AG04449 (cell line): Measurements from ENCODE around the gene DAB2IP.

ENCODE experiments used
- CTCF ChIA-PET: fragments of 350-600 bp; formaldehyde crosslinking; extraction: SDS; loops from one replicate; lab custom pipeline; 2021; ENCODE audit warnings: antibody characterized with exemption; lab: Yijun Ruan, JAX
- POLR2A ChIA-PET: fragments of 400-600, 350-600 bp; formaldehyde crosslinking; extraction: SDS; loops from one replicate; lab custom pipeline; 2020; ENCODE audit warnings: antibody characterized with exemption, inconsistent platforms; lab: Yijun Ruan, JAX
- DNase-seq: peaks from one replicate; pipeline ENCODE4 v3.0.0-alpha.2; 2010; ENCODE audit warnings: low read depth, low spot score
- H3K4me3 ChIP-seq: 2 replicates; pipeline ENCODE4 v1.5.1; 2011; ENCODE audit warnings: low read depth, mild to moderate bottlenecking, control low read depth, low read length
- TF ChIP-seq, protein P1 (sequence below): IDR thresholded peaks from one replicate; pipeline ENCODE4 v1.5.1; 2011; ENCODE audit warnings: mild to moderate bottlenecking, moderate library complexity, low read length, control low read depth, inconsistent platforms; ENCODE audit not compliant: insufficient read depth; ENCODE audit errors: missing control alignments

The DAB2IP gene

GRCh38 chr9:121745396-121745695 is 93.9 kb downstream of the DAB2IP start:
- TF ChIP-seq, protein P1, sequence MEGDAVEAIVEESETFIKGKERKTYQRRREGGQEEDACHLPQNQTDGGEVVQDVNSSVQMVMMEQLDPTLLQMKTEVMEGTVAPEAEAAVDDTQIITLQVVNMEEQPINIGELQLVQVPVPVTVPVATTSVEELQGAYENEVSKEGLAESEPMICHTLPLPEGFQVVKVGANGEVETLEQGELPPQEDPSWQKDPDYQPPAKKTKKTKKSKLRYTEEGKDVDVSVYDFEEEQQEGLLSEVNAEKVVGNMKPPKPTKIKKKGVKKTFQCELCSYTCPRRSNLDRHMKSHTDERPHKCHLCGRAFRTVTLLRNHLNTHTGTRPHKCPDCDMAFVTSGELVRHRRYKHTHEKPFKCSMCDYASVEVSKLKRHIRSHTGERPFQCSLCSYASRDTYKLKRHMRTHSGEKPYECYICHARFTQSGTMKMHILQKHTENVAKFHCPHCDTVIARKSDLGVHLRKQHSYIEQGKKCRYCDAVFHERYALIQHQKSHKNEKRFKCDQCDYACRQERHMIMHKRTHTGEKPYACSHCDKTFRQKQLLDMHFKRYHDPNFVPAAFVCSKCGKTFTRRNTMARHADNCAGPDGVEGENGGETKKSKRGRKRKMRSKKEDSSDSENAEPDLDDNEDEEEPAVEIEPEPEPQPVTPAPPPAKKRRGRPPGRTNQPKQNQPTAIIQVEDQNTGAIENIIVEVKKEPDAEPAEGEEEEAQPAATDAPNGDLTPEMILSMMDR = no peak
- POLR2A ChIA-PET = no interaction called here
- no peak overlapping the region for H3K4me3 ChIP-seq
- CTCF ChIA-PET = interaction anchor here (1.2 to 1.9 kb wide), 3 partner anchors 10 to 240 kb away, joined by 4 to 6 read pairs (median 5); no protein-coding TSS in a partner anchor
- no peak for DNase-seq

- POLR2A ChIA-PET = no interaction called here
- TF ChIP-seq, protein P1 = no peak
- no peak for DNase-seq
- no peak overlapping the region for H3K4me3 ChIP-seq
- CTCF ChIA-PET = interaction anchor here (0.8 to 3.3 kb wide), 3 partner anchors 11 to 244 kb away, joined by 3 to 12 read pairs (median 4); no protein-coding TSS in a partner anchor
Measured at GRCh38 chr9:121746411-121746810, 95.0 kb downstream of the DAB2IP start.

GRCh38 chr9:121746866-121747265 is 95.4 kb downstream of the DAB2IP start:
- TF ChIP-seq, protein P1 = no peak
- H3K4me3 ChIP-seq = no peak overlapping the region
- ChIA-PET CTCF (interaction anchor here (0.8 to 3.3 kb wide), 3 partner anchors 11 to 243 kb away, joined by 3 to 12 read pairs (median 4); no protein-coding TSS in a partner anchor), POLR2A (no interaction called here)
- no peak for DNase-seq

DNA sequence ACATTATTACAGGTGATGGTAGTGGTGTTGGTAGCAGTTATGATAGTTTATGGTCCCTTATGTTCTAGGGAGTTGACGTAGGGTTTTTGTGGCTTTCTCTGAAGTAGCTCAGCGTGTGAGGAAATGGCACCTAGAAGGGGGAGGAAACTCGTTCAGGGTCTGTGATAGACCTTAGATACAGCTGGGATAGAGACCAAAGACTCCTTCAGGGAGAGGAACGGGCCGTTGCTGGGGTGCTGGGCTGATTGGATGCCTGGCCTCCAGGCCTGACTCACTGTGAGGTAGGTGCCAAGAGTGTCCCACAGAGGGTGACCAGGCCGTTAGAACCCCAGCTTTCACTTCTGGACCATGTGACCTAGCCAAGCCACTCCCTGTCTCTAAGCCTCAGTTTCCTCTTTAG is 96.6 kb downstream of the DAB2IP start:
- no peak overlapping the region for H3K4me3 ChIP-seq
- CTCF ChIA-PET = interaction anchor here (0.7 to 3.3 kb wide), 5 partner anchors 13 to 246 kb away, joined by 3 to 12 read pairs (median 4); no protein-coding TSS in a partner anchor
- POLR2A ChIA-PET = interaction anchor here (0.6 to 0.9 kb wide), 2 partner anchors 154 to 1166 kb away, joined by 4 to 5 read pairs; no protein-coding TSS in a partner anchor
- DNase-seq = no peak
- TF ChIP-seq, protein P1 = no peak

DNA sequence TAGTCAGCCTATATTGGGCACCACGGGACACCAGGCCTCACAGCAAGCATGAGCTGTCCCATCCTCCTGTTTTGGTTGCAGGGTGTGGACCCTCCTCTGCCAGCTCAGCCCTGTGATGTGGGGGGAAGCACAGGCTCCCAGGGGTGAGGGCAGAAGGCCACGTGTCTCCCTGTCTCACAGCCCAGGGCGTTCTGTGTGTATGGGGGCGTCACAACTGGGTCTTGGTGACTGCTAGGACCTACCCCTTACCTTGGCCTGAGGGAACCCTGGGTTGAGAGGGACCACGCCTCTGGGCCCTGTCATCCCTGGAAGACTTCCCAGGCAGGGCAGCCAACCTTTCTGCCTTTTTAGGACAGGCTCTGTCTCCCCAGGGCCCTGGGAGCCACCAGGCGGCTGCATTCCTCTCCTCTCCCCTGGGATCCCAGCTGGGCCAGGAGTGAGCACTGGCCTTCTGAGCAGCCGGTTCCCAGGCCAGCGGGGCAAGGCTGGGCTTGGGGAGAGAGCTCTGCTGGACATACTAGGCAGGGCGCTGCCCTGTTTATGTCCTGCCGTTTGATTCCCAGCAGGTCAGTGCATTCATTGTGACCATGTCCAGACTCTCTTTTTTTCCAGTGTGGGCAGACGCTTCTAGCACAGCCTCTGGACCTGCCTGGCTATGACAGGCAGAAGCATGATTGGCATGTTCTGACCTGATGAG is 97.4 kb downstream of the DAB2IP start:
- CTCF ChIA-PET = interaction anchor here (0.6 to 3.3 kb wide), 5 partner anchors 10 to 245 kb away, joined by 3 to 12 read pairs (median 4); no protein-coding TSS in a partner anchor
- no peak overlapping the region for H3K4me3 ChIP-seq
- no peak for DNase-seq
- POLR2A ChIA-PET = interaction anchor here (0.6 to 0.9 kb wide), 2 partner anchors 154 to 1165 kb away, joined by 4 to 5 read pairs; no protein-coding TSS in a partner anchor
- TF ChIP-seq, protein P1 = no peak

GRCh38 chr9:121749614-121750013 is 98.2 kb downstream of the DAB2IP start:
- no peak for DNase-seq
- TF ChIP-seq, protein P1 = no peak
- ChIA-PET CTCF (no interaction called here), POLR2A (no interaction called here)
- H3K4me3 ChIP-seq = no peak overlapping the region
